Peyer's patch (tissue), 4 donors: ENCODE results near the gene FRS3. TPM values are rescaled to one million over a fixed set of nuclear protein-coding genes. Genes with fewer than 3 reads are reported as not detected.

ENCODE experiments used
- DNase-seq, 3 donors: peaks; one replicate each; pipeline ENCODE4 v3.0.0-alpha.2; 2017 to 2019
- H3K27ac ChIP-seq, 4 donors: fragments of 200-600 bp; sonication (generic); one replicate each; pipeline ENCODE4 v1.5.1; 2016 to 2019
- H3K27me3 ChIP-seq, 2 donors: fragments of 200-600 bp; sonication (generic); one replicate each; pipeline ENCODE4 v1.5.1; 2019
- H3K36me3 ChIP-seq, 3 donors: fragments of 200-600 bp; sonication (generic); one replicate each; pipeline ENCODE4 v1.5.1; 2016 to 2019
- H3K4me1 ChIP-seq, 4 donors: fragments of 200-600 bp; sonication (generic); one replicate each; pipeline ENCODE4 v1.5.1; 2016 to 2019
- H3K4me3 ChIP-seq, 4 donors: fragments of 200-600 bp; sonication (generic); 1 replicate in 3 of 4; 2 replicates in 1 of 4; pipeline ENCODE4 v1.5.1; 2016 to 2019; ENCODE audit warnings: mild to moderate bottlenecking in 1 of 4
- H3K9me3 ChIP-seq, 4 donors: fragments of 200-600 bp; sonication (generic); one replicate each; pipeline ENCODE4 v1.5.1; 2016 to 2019; ENCODE audit warnings: mild to moderate bottlenecking in 1 of 4
- POLR2A ChIP-seq, 2 donors: fragments of 450-650 bp; IDR thresholded peaks; one replicate each; pipeline ENCODE4 v1.5.1; 2017; ENCODE audit warnings: antibody characterized with exemption in 2 of 2, mild to moderate bottlenecking in 2 of 2, moderate library complexity in 2 of 2
- total RNA-seq, 4 donors: library from RNA; depleted of rRNA; stranded (reverse); fragments of >200 nt; gene quantifications; one replicate each; pipeline ENCODE4 v1.1.0, GENCODE V29; 2016
- TF ChIP-seq, protein P1 (sequence below), 6 experiments: fragments of 450-650 bp in 4 of 6; fragments of 200-600 bp in 2 of 6; sonication (generic) in 1 of 6; IDR thresholded peaks; one replicate each; pipeline ENCODE4 v1.5.1; 2017 to 2019; ENCODE audit warnings: antibody characterized with exemption in 6 of 6, mild to moderate bottlenecking in 3 of 6, moderate library complexity in 1 of 6

FRS3 gene
- total RNA-seq, 4 donors from 2014 or later, result 3.5 to 8.3 (median 6.5) TPM

DNA sequence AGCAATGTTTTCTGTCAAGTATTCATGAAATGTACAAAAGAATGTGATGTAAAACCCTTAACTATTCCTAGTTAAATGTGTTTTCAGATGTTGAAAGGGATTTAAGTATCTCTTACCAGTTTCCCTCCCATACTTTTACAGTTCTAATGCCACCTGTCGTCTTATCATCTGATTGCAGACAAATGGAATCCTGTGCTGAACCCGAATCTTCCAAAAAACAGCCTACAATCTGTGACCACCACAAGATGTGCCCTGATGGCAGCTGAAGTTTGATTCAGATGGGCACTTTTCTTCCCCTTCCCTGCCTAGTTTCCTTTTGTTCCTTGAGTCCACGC, 9.7 kb upstream of the FRS3 start:
- TF ChIP-seq, protein P1, sequence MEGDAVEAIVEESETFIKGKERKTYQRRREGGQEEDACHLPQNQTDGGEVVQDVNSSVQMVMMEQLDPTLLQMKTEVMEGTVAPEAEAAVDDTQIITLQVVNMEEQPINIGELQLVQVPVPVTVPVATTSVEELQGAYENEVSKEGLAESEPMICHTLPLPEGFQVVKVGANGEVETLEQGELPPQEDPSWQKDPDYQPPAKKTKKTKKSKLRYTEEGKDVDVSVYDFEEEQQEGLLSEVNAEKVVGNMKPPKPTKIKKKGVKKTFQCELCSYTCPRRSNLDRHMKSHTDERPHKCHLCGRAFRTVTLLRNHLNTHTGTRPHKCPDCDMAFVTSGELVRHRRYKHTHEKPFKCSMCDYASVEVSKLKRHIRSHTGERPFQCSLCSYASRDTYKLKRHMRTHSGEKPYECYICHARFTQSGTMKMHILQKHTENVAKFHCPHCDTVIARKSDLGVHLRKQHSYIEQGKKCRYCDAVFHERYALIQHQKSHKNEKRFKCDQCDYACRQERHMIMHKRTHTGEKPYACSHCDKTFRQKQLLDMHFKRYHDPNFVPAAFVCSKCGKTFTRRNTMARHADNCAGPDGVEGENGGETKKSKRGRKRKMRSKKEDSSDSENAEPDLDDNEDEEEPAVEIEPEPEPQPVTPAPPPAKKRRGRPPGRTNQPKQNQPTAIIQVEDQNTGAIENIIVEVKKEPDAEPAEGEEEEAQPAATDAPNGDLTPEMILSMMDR (IDR thresholded peaks at IDR 0.05), result no peak
- no peak for TF ChIP-seq POLR2A (IDR thresholded peaks at IDR 0.05)
- DNase-seq, result no peak
- peaks cover 0 to 35% (median 0%) of the 10 kb centered on the region in 3 donors for H3K36me3 ChIP-seq
- no peaks in the 10 kb centered on the region for H3K9me3 ChIP-seq
- no peaks in the 10 kb centered on the region for H3K27me3 ChIP-seq
- H3K27ac ChIP-seq, result no peak overlapping the region
- no peak overlapping the region for H3K4me3 ChIP-seq
- H3K4me1 ChIP-seq, result peaks cover 0 to 15% (median 5%) of the 10 kb centered on the region in 4 donors

DNA sequence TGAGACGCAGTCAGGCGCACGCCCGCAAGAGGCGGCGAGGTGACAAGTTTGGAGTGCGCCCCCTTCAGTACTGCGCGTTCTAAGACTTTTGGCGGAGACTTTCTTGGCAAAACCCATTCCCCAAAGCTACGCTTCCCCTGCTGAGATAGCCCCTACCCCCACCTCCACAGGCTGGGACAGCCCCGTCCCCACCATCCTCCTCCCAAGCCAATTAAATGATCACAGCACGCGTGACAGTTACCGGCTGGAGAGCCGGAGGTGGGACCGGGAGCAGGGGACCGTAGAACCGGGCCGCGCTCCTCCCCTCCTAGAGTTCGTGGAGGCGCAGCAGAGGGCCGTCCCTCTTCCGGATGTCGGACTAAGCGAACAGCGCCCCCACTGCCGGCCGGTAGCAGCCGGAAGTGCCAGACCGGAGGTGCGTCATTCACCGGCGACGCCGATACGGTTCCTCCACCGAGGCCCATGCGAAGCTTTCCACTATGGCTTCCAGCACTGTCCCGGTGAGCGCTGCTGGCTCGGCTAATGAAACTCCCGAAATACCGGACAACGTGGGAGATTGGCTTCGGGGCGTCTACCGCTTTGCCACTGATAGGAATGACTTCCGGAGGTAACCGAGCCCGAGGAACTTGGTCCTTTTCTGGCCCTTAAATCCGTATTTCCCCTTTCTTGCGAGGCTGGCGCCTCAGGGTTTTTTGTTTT, 7.7 kb upstream of the FRS3 start, which contains the start of gene TOMM6:
Gene TOMM6 (plus strand): TSS at position 476 of the 699 bp plus-strand sequence. CDS start 4 bp downstream, at position 480.
- TF ChIP-seq, protein P1 (IDR thresholded peaks at IDR 0.05), result peak; percentile 90 to 99 (median 98)
- TF ChIP-seq POLR2A (IDR thresholded peaks at IDR 0.05), result peak; percentile 67 to 86

DNA sequence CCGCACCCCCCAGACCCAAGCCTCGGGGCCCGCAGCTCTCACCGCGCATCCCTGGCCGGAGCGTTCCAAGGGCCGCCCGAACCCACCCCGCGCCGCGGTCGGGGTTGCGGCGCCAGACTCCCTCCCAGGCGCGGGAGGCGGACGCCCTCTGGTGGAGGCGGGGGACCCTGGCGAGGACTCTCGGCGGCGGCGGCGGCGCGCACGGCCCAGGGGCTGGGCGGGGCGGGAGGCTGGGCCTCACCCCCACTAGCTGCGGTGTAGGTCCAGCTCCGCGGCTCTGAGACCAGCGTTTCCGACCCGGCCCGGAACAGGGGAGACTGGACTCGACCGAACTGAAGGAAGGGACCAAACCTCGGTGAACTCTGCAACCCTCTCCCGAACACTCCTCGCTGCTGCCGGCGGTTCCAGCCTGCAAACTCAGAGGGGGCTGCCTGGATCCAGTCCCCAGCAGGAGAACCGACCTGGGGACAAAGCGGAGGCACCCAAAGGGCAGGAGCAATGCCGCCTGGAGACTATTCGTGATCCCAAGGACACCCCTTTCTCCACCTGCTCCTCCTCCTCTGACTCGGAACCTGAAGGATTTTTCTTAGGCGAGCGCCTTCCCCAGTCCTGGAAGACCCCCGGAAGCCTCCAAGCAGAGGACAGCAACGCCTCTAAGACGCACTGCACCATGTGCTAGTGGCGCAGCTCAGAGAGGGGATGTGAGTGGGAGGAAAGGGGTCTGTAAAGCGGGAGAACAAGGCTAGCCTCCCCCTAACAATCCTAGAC, 6.9 kb upstream of the FRS3 start:
- peaks cover 0 to 19% (median 5%) of the 10 kb centered on the region in 4 donors for H3K4me1 ChIP-seq

More for the DNA sequence above, 7.7 kb upstream of the FRS3 start, which contains the start of gene TOMM6:
- DNase-seq, result peak; percentile 94 to 98 (median 98)
- H3K4me3 ChIP-seq, result peak within 1 kb of the TSS; percentile 76 to 89 (median 86)
- H3K27me3 ChIP-seq, result no peaks in the 10 kb centered on the region
- H3K36me3 ChIP-seq, result peaks cover 0 to 31% (median 0%) of the 10 kb centered on the region in 3 donors
- peaks cover 0 to 15% (median 5%) of the 10 kb centered on the region in 4 donors for H3K4me1 ChIP-seq
- H3K27ac ChIP-seq, result peak within 1 kb of the TSS; percentile 87 to 98 (median 96)
- H3K9me3 ChIP-seq, result no peaks in the 10 kb centered on the region

DNA sequence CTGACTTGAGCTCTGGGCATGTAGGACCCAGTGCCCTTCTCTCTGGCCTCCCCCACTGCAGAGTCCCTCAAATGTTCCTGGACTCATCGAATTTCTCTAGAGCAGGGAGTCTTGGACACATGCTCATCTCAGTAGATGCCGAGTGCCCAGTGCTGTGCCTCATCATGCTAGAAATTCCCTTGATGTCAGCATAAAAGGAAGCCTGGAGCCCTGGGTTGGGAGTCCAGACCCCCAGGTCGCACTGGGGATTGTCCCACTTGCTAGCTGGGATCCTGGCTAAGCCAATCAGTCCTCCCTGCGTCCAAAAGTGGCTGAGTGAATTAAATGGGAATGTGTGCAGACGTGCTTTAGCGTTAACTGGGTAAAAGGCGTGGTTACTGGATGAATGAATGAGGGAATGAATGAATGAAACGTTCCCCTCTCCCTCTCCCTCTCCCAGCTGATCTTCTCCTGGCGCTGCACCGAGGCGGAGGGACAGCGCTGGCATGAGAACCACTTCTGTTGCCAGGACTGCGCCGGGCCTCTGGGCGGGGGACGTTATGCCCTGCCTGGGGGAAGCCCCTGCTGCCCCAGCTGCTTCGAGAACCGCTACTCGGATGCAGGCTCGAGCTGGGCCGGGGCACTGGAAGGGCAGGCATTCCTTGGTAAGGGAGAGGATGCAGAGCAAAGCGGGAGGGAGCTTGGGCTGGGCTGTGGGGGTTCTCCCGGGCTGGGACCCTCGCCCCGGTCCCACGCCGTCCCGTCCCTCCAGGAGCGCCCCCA, 6.2 kb upstream of the FRS3 start:
- Histone ChIP-seq H3K4me1 (peaks cover 0 to 26% (median 5%) of the 10 kb centered on the region in 4 donors), H3K36me3 (peaks cover 0 to 16% (median 0%) of the 10 kb centered on the region in 3 donors), H3K27ac (peak overlapping the region in 3 of 4 donors; percentile 95 to 98 (median 96)), H3K4me3 (peak overlapping the region; percentile 76 to 89 (median 86)), H3K9me3 (no peaks in the 10 kb centered on the region), H3K27me3 (no peaks in the 10 kb centered on the region)
- no peak for TF ChIP-seq POLR2A (IDR thresholded peaks at IDR 0.05)
- TF ChIP-seq, protein P1 (IDR thresholded peaks at IDR 0.05), result no peak
- DNase-seq, result no peak

More for the DNA sequence above, 6.9 kb upstream of the FRS3 start:
- no peaks in the 10 kb centered on the region for H3K27me3 ChIP-seq
- TF ChIP-seq, protein P1 (IDR thresholded peaks at IDR 0.05), result peak; percentile 81 to 97 (median 92)
- peak; percentile 33 to 52 for TF ChIP-seq POLR2A (IDR thresholded peaks at IDR 0.05)
- peak overlapping the region; percentile 87 to 98 (median 96) for H3K27ac ChIP-seq
- peaks cover 0 to 24% (median 0%) of the 10 kb centered on the region in 3 donors for H3K36me3 ChIP-seq
- no peaks in the 10 kb centered on the region for H3K9me3 ChIP-seq
- DNase-seq, result peak; percentile 83 to 94 (median 93)
- peak overlapping the region; percentile 76 to 89 (median 86) for H3K4me3 ChIP-seq

DNA sequence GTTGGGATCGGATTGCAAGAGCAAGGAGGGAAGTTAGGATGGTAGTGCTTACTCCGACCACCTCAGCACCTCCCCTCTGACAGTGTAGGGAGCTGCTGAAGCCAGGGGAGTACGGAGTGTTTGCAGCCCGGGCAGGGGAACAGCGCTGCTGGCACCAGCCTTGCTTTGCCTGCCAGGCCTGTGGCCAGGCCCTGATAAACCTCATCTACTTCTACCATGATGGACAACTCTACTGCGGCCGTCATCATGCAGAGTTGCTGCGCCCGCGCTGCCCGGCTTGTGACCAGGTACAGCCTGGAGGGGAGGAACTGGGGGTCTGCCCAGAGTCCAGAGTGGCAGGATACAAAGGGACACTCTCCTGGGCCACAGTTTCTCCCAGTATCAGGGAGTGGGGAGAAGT, 5.6 kb upstream of the FRS3 start:
- TF ChIP-seq POLR2A (IDR thresholded peaks at IDR 0.05), result no peak
- TF ChIP-seq, protein P1 (IDR thresholded peaks at IDR 0.05), result no peak
- no peaks in the 10 kb centered on the region for H3K27me3 ChIP-seq
- DNase-seq, result no peak
- no peak overlapping the region for H3K27ac ChIP-seq
- no peak overlapping the region for H3K4me3 ChIP-seq
- H3K9me3 ChIP-seq, result no peaks in the 10 kb centered on the region
- H3K36me3 ChIP-seq, result peaks cover 0 to 10% (median 0%) of the 10 kb centered on the region in 3 donors
- peaks cover 0 to 27% (median 8%) of the 10 kb centered on the region in 4 donors for H3K4me1 ChIP-seq
